Measurements from ENCODE around the gene THBD.

Gene THBD

DNA sequence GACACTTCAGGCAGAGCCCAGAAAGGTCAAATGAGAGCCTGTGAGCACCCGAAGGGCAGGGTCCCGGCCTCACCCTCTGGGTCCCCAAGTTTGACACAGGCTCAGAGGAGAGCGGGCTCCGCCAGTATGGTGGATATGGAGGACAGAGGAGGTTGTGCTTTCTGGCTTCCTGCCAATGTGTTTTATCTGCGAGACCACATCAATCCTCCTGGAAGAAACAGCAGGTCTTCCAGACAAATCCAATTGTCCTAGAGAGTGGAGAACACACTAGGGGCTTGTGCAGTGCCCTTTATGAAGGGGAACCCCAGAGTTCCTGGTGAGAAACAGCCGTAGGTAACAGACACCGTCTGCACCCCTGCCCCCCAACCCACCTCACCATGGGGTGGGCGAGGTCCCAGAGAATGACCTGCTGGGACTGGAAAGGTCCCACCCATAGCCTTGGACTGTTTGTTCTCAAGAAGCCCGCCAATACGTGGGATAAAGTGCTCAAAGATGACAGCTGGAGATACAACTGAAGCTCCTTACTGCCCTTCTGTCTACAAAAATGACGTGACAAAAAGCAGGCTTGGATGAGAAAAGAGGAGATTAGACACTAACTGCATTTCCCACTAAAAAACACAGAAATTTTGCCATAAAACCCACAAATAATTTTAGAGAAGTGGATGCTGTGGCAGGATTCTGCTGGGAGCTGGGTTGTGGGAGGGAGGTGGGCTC, 38.3 kb downstream of the THBD start:
- no peak for TF ChIP-seq POLR2A (IDR thresholded peaks at IDR 0.05; ENCODE audit: low read depth, low read length)
- DNase-seq (ENCODE audit: insufficient read length, low spot score) (no peak), FAIRE-seq (no peak)

DNA sequence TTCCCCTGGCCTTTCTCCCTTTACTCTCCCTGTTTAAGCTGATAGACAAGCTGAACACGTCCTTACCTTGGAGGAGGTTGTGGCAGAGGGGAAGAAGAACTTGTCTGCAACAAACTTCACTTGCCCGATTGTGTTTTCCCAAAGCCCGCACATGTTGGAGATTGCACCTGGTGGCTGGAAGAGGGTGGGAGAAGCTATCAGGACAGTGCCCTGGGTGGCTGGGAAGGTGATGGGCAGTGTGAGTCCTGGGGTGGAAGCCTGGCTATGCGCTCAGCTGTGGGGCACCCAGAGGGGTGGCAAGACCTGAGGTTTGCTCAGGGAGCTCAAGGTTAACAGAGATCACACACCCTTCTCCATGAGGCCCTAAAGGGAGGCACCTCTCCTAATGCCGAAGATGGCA, 39.4 kb downstream of the THBD start:
- DNase-seq (ENCODE audit: insufficient read length, low spot score): no peak
- no peak for FAIRE-seq
- TF ChIP-seq POLR2A (IDR thresholded peaks at IDR 0.05; ENCODE audit: low read depth, low read length): no peak

DNA sequence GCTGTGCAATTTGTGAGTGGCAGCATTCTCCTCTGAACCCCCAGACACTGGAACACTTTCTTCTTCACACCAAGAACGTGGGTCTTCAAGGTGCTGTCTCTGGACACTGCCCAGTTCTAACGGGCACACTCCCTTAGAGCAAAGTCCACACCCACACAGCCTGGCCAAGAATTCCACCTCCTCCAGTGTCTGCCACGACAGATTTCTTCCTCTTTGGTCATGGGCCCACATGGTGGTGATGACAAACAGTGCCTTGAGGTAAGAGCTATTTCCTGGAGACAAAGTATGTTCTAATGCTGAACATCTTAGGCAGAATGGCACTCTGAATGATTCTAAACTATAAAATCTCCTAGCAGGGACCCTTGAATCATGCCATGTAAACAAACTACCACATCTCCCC, 39.8 kb downstream of the THBD start:
- no peak for DNase-seq (ENCODE audit: insufficient read length, low spot score)
- FAIRE-seq: no peak
- no peak for TF ChIP-seq POLR2A (IDR thresholded peaks at IDR 0.05; ENCODE audit: low read depth, low read length)

DNA sequence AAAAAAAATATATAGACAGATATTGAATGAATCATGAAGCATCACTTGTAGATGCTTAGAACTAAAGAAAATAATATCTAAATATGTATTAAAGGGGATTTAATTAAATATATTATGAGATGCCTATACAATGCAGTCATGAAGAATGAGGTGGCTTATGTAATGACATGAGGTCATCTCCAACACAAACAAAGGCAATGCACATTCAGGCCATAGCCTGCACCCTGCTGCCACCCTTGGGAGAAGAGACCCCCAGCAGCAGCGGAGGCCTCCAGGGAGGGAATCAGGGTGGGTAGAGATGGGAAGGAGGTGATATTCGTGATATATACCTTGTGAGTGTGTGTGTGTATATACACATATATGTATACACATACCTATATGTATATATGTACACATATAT, 40.8 kb downstream of the THBD start:
- no peak for TF ChIP-seq POLR2A (IDR thresholded peaks at IDR 0.05; ENCODE audit: low read depth, low read length)
- no peak for DNase-seq (ENCODE audit: insufficient read length, low spot score)
- no peak for FAIRE-seq

DNA sequence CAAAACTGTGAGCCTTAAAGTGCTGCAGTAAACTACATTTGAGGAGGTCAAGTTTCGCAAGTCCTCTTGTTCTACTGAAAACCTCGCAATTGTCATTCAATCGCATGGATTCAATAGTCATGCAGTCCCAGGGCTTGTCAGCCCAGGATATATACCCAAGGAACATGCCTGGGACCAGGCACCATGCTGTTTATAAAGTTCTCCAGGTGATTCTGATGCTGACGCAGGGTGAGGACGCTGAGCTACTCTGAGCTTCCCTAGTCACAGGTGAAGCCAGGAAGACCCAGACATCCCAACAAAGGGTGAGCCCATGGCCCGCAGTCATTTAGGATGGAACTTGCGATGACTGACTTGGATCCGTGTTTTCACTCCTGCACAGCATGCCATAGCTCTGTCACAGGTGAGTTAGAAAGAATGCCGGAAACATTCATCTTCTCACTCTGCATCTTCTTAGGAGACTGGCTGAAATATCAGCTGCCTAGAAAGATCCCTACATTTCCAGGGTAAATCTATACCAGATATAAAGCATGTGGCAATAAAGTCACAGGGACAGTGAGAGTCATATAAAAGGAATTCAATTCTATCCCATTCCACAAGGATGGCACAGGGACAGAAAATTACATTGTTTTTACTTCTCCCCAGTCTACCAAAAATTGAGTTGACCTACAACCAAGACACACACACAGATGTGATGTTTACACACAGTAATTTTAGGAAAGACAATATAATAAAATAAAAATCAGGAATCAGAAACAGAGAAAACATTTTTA, 41.4 kb downstream of the THBD start:
- FAIRE-seq (no peak), DNase-seq (ENCODE audit: insufficient read length, low spot score) (no peak)
- TF ChIP-seq POLR2A (IDR thresholded peaks at IDR 0.05; ENCODE audit: low read depth, low read length): no peak

DNA sequence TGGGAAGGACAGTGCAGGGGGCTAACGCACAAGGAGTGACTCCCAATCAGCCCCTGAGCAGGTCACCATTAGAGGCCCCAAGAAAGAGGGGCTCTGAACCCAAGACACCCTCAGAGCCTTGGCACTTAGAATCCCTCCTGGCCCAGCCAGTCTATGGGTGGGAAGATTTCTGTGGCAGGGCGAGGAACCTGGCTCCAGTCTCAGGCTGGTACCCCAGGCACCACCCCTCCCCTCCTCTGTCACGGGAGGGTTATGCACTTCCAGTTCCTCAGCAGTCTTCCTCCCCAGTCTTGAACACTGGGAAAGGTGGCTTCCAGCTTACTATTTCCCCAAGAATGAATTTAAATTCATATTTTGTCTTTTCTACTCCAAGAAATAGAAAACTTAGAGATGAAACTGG, 42.0 kb downstream of the THBD start:
- DNase-seq (ENCODE audit: insufficient read length, low spot score): no peak
- FAIRE-seq: no peak
- no peak for TF ChIP-seq POLR2A (IDR thresholded peaks at IDR 0.05; ENCODE audit: low read depth, low read length)

DNA sequence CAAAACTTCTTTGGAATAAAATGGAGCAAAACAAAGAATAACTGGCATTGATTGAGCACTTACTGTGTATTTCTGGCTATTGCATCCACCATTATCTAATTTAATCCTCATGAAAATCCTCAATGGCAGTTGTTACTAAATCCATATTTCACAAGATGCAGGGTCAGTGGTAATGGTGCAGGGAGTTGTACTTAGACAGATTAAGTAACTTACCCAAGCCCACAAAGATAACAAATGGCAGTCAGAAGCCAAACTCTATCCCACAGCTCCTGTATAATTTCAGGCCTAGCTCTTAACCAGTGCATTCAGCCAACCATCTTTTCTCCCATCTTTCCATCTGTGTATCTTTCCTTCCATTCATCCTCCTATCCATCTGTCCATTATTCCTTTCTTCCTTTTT, 43.7 kb downstream of the THBD start:
- DNase-seq (ENCODE audit: insufficient read length, low spot score) (no peak), FAIRE-seq (no peak)
- TF ChIP-seq POLR2A (IDR thresholded peaks at IDR 0.05; ENCODE audit: low read depth, low read length): no peak

DNA sequence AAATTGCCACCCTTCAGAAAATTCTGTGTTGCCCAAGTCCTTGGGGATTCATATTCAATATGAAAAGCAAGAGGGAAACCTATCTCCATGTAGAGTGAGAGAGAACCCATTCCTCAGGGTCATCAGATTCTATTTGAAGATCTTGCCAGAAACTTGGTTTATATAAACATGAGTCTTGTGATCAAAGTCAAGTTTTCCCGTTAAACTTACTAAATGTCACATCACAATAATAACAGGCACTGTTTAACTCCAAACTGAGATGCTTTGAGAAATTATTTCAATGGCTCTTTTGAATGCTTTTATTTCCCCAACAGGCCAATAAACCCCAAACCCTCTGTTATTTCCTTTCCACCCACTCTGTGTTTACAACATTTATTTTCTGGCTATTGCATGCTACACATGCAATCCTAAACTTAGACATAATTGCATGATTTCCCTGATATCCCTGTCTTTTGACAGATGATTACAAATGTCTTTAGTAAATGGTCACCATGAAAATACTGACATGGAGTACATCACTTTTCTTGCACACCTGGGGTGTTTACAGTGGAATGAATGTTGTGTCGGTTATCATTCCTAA, 45.5 kb downstream of the THBD start:
- TF ChIP-seq POLR2A (IDR thresholded peaks at IDR 0.05; ENCODE audit: low read depth, low read length): no peak
- no peak for FAIRE-seq
- no peak for DNase-seq (ENCODE audit: insufficient read length, low spot score)

DNA sequence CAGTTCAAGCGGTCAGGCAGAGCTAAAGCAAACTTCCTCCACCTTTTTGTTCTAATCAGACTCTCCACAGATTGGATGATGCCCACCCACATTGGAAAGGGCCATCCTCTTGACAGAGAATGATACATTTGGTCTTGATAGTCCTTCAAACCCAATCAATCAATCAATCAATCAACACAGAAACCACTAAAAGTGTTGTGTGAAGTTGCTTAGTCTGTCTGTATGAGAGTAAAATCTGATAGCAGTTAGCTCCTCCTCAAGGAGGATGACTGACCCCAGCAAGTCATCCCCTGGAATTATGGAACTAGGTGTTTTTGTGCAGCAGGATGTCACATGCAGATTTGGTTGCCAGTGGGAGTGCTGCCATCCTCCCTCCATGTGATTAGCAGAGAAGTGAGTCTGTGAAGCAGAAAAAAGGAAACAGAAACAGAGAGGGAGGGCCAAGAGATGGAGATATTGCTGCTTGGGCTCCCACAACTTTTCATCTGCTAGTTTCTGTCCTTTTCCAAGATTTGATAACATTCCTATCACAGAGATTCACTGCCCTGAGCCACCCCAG, 46.3 kb downstream of the THBD start:
- DNase-seq (ENCODE audit: insufficient read length, low spot score) (no peak), FAIRE-seq (no peak)
- TF ChIP-seq POLR2A (IDR thresholded peaks at IDR 0.05; ENCODE audit: low read depth, low read length): no peak

DNA sequence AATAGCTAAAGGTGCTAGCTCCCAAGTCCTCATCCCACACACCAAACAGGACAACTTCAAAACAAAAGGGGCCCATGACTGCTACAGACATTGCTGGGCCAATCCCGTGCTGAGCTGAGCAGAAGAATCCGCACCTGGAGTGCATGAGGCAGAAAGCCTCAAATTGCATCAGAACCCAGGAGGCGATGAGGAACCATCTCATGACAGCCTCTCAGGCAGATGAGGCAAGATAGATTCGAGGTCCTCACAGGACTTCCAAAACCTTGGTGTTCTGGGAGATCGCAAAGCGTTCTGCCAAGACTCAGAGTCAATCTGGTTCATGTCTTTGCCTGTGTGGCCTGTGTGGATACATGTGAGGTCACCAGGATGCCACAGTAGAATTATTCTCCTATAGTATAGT, 47.2 kb downstream of the THBD start:
- FAIRE-seq: no peak
- DNase-seq (ENCODE audit: insufficient read length, low spot score): no peak
- TF ChIP-seq POLR2A (IDR thresholded peaks at IDR 0.05; ENCODE audit: low read depth, low read length): no peak

DNA sequence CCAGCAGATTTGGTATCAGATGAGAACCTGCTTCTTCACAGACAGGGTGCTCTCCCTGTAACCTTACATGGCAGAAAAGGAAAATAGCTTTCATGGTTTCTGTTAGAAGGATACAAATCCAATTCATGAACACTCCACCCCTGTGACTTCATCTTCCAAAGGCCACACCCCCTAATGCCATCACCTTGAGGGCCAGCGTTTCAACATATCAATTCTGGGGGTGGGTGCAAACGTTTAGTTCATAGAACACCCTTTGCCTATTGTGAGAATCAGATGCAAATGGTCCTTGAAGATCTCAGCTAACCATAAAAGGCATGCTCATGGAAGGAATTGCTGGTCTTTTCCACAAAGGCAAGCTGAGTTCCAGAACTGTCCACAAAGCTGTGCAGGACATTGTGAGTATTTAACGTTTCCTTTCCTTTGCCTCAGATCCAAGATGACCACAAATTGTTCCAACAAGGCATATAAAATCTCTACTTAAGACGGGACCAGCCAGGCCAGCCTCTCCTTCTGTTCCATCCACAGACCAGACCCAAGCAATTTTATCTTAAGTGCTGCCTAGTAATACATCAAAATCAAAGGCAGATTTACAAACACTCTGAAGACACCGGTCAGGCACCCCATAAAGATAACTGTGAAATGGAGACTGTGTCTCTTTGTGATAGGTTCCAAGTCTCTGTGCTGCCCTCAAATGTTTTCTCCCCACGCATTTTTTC, 49.1 kb downstream of the THBD start:
- no peak for TF ChIP-seq POLR2A (IDR thresholded peaks at IDR 0.05; ENCODE audit: low read depth, low read length)
- DNase-seq (ENCODE audit: insufficient read length, low spot score) (no peak), FAIRE-seq (no peak)

DNA sequence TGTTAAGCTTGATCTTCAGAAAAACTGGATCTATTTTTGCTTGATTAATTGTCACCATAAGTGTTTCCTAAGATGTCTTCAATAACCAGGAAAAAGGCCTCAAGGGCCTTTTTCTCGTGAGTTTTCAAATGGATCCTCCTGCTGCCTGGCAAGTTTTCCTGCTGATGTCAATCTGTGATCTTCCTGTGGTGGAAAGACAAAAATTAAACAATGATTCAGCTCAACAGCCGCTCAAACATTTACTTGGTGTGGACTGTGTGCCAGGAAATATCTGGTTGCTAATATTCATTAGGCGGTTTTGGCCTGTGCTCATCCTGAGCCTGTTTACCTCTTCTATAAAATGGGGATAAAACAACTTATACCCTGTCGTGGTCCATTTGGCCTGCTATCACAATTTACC, 49.7 kb downstream of the THBD start:
- no peak for DNase-seq (ENCODE audit: insufficient read length, low spot score)
- TF ChIP-seq POLR2A (IDR thresholded peaks at IDR 0.05; ENCODE audit: low read depth, low read length): no peak
- no peak for FAIRE-seq

DNA sequence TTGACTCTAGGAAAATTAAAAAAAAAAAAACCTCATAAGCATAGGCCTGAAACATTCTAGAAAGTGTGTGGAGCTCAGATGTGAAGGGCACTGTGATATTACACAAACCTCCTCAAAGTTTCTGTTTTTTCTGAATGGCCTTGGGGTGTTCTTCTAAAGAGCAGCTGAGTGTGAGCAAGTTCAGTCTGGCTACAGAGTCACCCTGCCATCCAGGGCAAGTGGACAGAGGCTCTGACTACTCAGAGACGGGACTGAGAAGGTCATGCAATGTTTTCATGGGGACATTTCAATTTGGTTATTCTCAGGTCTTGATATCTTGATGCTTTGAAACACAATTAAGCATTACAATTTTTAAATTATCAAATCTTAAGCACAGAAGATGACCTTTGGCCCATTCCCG, 51.0 kb downstream of the THBD start:
- FAIRE-seq (no peak), DNase-seq (ENCODE audit: insufficient read length, low spot score) (no peak)
- no peak for TF ChIP-seq POLR2A (IDR thresholded peaks at IDR 0.05; ENCODE audit: low read depth, low read length)

DNA sequence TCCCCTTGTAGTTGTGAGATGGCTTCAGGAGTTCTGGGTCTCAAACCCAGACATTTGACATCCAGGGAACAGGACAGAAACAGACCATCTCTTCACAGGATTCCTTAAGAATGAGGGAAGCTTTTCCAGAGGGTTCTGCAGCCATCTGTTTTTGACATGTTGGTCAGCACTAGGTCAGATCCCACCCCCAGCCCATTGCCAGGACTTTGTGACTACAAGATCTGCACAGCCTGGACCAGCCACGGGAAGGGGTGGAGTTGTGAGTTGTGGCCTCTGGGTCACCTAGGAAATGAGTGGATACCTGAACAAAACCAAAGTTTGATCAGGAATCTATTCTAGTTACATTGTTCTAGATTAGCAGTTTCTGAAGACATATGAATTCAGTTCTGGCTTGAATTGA, 53.5 kb downstream of the THBD start:
- DNase-seq (ENCODE audit: insufficient read length, low spot score) (no peak), FAIRE-seq (no peak)
- TF ChIP-seq POLR2A (IDR thresholded peaks at IDR 0.05; ENCODE audit: low read depth, low read length): no peak
